GM23248 (cell line): Measurements from ENCODE around the gene ZNF467.

Experiments used
- EZH2 ChIP-seq: fragments of 200-600 bp; sonication (generic); IDR thresholded peaks from 2 replicates; pipeline ENCODE4 v1.6.1; 2018; ENCODE audit warnings: antibody characterized with exemption, mild to moderate bottlenecking; ENCODE audit not compliant: insufficient read depth, poor library complexity, severe bottlenecking
- EZH2phosphoT487 ChIP-seq: fragments of 200-600 bp; sonication (generic); IDR thresholded peaks from 2 replicates; pipeline ENCODE4 v1.6.1; 2018; ENCODE audit warnings: antibody characterized with exemption, moderate library complexity, mild to moderate bottlenecking, low read depth; ENCODE audit not compliant: insufficient read depth

DNA sequence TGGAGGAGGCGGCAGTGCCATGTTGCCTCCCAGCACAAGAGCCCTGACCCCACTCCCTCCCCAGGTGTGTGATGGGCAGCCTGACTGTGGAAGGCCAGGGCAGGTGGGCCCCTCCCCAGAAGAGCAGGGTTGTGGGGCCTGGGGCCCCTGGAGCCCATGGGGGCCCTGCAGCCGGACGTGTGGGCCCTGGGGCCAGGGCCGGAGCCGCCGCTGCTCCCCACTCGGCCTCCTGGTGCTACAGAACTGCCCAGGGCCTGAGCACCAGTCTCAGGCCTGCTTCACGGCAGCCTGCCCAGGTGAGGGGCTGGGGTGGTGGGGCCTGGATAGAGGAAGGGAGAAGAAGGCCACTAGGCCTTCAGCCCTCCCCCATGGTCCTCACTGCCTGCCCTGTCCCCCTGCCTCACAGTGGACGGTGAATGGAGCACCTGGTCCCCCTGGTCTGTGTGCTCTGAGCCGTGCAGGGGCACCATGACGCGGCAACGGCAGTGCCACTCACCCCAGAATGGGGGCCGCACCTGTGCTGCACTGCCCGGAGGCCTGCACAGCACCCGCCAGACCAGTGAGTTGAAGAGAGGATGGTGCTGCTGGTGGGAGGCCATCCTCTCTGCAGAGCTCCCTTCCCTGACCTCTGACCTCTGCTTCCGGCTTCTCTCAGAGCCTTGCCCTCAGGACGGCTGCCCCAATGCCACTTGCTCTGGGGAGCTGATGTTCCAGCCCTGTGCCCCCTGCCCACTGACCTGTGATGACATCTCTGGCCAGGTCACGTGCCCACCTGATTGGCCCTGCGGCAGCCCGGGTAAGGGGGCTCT is 18.2 kb upstream of the ZNF467 start:
- TF ChIP-seq EZH2phosphoT487 (no peak), EZH2 (no peak)
